Parathyroid adenoma (tissue), 2 donors: ENCODE data around the gene CACNA1D.

Experiments
- H2AFZ ChIP-seq: fragments of 300-600 bp; sonication (generic); one replicate; pipeline ENCODE4 v1.7.0; 2017; ENCODE audit warnings: antibody characterized with exemption, mild to moderate bottlenecking
- H3K27ac ChIP-seq: fragments of 300-600 bp; sonication (generic); one replicate; pipeline ENCODE4 v1.7.0; 2017
- H3K27me3 ChIP-seq: fragments of 300-600 bp; sonication (generic); one replicate; pipeline ENCODE4 v1.7.0; 2017; ENCODE audit warnings: low read length; ENCODE audit not compliant: control insufficient read depth, insufficient read depth
- H3K36me3 ChIP-seq: fragments of 300-600 bp; sonication (generic); one replicate; pipeline ENCODE4 v1.7.0; 2017; ENCODE audit warnings: low read length; ENCODE audit not compliant: control insufficient read depth, insufficient read depth
- H3K4me1 ChIP-seq: fragments of 300-600 bp; sonication (generic); one replicate; pipeline ENCODE4 v1.7.0; 2017; ENCODE audit warnings: control low read depth
- H3K4me2 ChIP-seq: fragments of 300-600 bp; sonication (generic); one replicate; pipeline ENCODE4 v1.7.0; 2017; ENCODE audit warnings: low read length
- H3K4me3 ChIP-seq: fragments of 300-600 bp; sonication (generic); one replicate; pipeline ENCODE4 v1.7.0; 2017; ENCODE audit warnings: low read depth, low read length
- H3K79me2 ChIP-seq: fragments of 300-600 bp; sonication (generic); one replicate; pipeline ENCODE4 v1.7.0; 2017; ENCODE audit warnings: control low read depth
- H3K9ac ChIP-seq: fragments of 300-600 bp; sonication (generic); one replicate; pipeline ENCODE4 v1.7.0; 2017; ENCODE audit warnings: mild to moderate bottlenecking
- H3K9me3 ChIP-seq: fragments of 300-600 bp; sonication (generic); one replicate; pipeline ENCODE4 v1.7.0; 2017; ENCODE audit warnings: low read length; ENCODE audit not compliant: control insufficient read depth
- TF ChIP-seq, protein P1 (sequence below): fragments of 300-600 bp; sonication (generic); IDR thresholded peaks from one replicate; pipeline ENCODE4 v1.7.0; 2017; ENCODE audit warnings: antibody characterized with exemption, mild to moderate bottlenecking
- donor health status: primary hyperparathyroidism.

The CACNA1D gene

DNA sequence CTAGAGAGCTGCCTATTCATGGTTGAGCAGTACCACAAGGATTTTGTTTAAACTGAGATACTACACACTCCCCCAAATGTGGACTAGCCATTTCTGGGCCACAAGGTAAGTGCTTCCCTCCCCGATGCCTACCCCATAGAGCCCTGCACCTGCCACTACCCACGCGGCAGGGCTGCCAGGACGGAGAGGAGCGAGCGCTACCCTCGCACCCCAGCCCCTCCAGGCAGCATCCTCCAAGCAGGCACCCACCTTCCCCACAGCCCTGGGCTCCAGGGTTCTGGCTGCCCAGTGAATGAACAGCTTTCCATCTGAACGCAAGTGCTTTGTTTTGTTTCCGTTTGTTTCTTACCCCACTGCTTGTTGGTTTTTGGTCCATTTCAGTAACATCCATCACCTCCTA lies 292.6 kb downstream of the CACNA1D start:
- Histone ChIP-seq H3K27ac (no peak overlapping the region), H3K9me3 (no peaks in the 10 kb centered on the region), H3K27me3 (no peaks in the 10 kb centered on the region), H3K36me3 (no peaks in the 10 kb centered on the region), H3K9ac (no peak overlapping the region), H3K4me1 (no peaks in the 10 kb centered on the region), H2AFZ (no peak overlapping the region), H3K4me2 (no peak overlapping the region), H3K4me3 (no peak overlapping the region), H3K79me2 (no peaks in the 10 kb centered on the region)
- TF ChIP-seq, protein P1, sequence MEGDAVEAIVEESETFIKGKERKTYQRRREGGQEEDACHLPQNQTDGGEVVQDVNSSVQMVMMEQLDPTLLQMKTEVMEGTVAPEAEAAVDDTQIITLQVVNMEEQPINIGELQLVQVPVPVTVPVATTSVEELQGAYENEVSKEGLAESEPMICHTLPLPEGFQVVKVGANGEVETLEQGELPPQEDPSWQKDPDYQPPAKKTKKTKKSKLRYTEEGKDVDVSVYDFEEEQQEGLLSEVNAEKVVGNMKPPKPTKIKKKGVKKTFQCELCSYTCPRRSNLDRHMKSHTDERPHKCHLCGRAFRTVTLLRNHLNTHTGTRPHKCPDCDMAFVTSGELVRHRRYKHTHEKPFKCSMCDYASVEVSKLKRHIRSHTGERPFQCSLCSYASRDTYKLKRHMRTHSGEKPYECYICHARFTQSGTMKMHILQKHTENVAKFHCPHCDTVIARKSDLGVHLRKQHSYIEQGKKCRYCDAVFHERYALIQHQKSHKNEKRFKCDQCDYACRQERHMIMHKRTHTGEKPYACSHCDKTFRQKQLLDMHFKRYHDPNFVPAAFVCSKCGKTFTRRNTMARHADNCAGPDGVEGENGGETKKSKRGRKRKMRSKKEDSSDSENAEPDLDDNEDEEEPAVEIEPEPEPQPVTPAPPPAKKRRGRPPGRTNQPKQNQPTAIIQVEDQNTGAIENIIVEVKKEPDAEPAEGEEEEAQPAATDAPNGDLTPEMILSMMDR = no peak

DNA sequence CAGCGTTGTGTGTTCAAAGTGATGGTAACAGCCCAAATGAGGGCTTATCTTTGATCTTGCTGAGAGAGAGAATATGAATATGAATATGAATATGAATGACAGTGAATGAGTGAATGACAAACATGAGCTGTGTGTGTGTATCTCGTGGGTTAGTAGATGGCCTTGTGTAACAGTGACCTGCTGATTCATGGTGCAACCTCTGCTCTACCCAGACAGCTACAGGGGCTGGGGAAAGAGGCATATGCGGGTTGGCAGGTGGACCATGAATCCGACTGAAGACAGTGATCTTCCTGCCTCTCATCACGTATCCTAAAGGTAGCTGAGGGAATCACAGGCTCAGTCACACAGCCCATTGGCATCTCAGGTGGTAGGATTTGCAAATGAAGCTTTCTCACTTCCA lies 293.6 kb downstream of the CACNA1D start:
- Histone ChIP-seq H3K79me2 (no peaks in the 10 kb centered on the region), H3K9me3 (no peaks in the 10 kb centered on the region), H3K4me1 (no peaks in the 10 kb centered on the region), H3K36me3 (no peaks in the 10 kb centered on the region), H3K9ac (no peak overlapping the region), H3K4me2 (no peak overlapping the region), H3K4me3 (no peak overlapping the region), H2AFZ (no peak overlapping the region), H3K27ac (no peak overlapping the region), H3K27me3 (no peaks in the 10 kb centered on the region)
- TF ChIP-seq, protein P1 = no peak

DNA sequence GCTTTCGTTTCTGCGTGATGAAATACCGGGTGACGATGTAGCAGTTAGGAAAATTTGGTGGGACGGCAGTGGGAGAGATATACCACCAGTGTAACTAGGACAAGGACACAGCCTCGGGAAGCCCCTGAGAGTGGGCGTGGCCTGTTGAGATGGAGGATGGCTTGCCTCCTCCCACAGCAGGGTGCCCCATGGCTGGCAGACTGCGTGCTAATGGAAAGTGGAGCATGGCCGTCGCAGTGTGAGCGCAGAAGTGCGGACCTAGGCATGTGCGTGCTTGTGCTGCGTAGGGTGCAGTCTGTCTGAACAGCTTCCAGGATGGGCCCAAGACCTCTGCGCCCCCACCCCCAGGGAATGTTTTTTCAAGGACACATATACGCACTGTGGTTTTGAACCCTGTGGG lies 295.0 kb downstream of the CACNA1D start:
- no peaks in the 10 kb centered on the region for H3K27me3 ChIP-seq
- no peaks in the 10 kb centered on the region for H3K4me1 ChIP-seq
- H3K36me3 ChIP-seq = no peaks in the 10 kb centered on the region
- H3K9ac ChIP-seq = no peak overlapping the region
- no peaks in the 10 kb centered on the region for H3K9me3 ChIP-seq
- H3K79me2 ChIP-seq = no peaks in the 10 kb centered on the region
- no peak overlapping the region for H3K27ac ChIP-seq
- no peak overlapping the region for H2AFZ ChIP-seq
- H3K4me2 ChIP-seq = no peak overlapping the region
- TF ChIP-seq, protein P1 = no peak
- H3K4me3 ChIP-seq = no peak overlapping the region

DNA sequence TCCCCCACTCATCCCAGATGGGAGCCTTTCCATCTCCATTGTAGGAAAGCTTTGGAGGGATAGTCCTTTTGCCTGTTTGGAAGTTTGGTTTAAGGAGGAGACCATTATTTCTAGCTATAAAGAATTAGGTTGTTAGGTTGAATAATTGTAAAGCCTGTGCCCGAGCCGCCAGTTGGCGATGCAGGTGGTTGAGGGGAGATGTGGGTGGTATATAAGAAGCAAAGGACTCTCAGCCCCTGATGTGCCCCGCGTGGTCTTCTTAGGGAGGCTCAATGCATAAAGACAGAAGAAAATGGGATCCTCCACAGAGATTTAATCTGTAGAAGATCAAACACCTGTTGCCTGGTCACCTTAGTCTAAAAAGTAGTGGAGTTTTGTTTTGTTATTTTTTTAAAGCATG lies 296.1 kb downstream of the CACNA1D start:
- Histone ChIP-seq H3K4me2 (no peak overlapping the region), H3K36me3 (no peaks in the 10 kb centered on the region), H3K9me3 (no peaks in the 10 kb centered on the region), H3K4me3 (no peak overlapping the region), H2AFZ (no peak overlapping the region), H3K27me3 (no peaks in the 10 kb centered on the region), H3K79me2 (no peaks in the 10 kb centered on the region), H3K4me1 (no peaks in the 10 kb centered on the region), H3K27ac (no peak overlapping the region), H3K9ac (no peak overlapping the region)
- TF ChIP-seq, protein P1 = no peak

DNA sequence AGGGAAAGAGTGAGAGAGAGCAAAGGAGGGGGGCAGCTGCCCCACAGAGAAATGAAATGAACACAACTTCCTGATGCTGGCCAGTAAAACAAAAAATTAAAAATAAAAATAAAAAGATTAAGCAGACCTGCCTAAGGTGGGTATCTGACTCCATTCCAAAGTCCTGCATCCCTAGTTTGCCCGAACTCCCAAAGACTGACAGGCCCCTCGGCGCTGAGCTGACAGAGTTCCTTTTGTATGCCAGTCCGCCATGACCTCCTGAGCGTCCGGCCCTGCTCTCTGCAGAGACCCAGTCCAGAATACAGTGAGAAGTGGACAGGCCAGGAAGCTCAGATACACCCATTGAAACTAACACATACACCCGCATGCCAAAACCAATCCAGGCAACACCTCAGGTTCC lies 296.9 kb downstream of the CACNA1D start:
- no peaks in the 10 kb centered on the region for H3K27me3 ChIP-seq
- no peak overlapping the region for H3K4me3 ChIP-seq
- no peaks in the 10 kb centered on the region for H3K9me3 ChIP-seq
- no peaks in the 10 kb centered on the region for H3K4me1 ChIP-seq
- H3K79me2 ChIP-seq = no peaks in the 10 kb centered on the region
- H3K36me3 ChIP-seq = no peaks in the 10 kb centered on the region
- TF ChIP-seq, protein P1 = no peak
- H3K4me2 ChIP-seq = no peak overlapping the region
- H3K9ac ChIP-seq = no peak overlapping the region
- H3K27ac ChIP-seq = no peak overlapping the region
- no peak overlapping the region for H2AFZ ChIP-seq
